NT2/D1 (cell line): ENCODE results near the gene EREG.

Experiments used
- YY1 ChIP-seq: IDR thresholded peaks from 2 replicates; pipeline ENCODE4 v1.6.1; 2011; ENCODE audit not compliant: insufficient read length, insufficient read depth
- ZNF274 ChIP-seq: IDR thresholded peaks from 2 replicates; pipeline ENCODE4 v1.6.1; 2011; ENCODE audit warnings: mild to moderate bottlenecking, low read depth, low read length

DNA sequence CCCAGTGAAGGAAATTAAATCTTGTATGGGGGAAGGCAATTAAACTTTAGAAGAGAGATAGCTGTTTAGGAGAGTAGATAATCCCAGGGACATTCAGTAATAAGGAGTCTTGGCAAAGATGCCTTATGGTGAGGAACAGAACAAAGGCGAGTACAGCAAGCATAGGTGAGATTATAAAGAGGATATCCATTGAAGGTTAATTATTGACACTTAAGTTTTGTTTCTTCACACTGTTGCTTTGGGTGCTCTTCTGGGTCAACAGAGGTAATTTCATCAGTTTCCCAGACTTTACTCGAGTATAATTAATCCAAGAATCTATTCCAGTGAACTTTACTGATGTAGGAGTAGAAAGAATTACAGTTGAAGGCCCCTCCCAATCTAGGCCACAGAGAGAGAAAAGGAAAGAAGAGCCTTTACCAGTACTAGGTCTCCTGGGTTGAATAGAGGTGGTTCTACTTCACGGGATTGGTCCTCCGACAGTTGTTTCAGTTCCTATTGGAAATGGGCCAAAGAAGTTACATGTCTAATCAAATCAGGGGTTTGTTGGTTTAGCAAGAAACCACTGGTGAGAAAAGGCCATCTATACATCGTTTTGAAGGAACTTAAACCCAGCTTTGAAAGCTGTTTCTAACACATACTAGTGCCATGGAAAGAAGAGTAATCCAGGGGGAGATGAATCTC is 29.5 kb upstream of the EREG start:
- TF ChIP-seq YY1 = no peak
- TF ChIP-seq ZNF274 = no peak
